RWPE1 (cell line): ENCODE data around the gene PTPRZ1.

ENCODE experiments used
- CTCF ChIA-PET: fragments of 350-600 bp; sonication (Branson Sonifier 250); formaldehyde crosslinking; extraction: SDS; loops from one replicate; lab custom pipeline; 2021; lab: Yijun Ruan, JAX
- POLR2A ChIA-PET: fragments of 400-600 bp; formaldehyde crosslinking; extraction: SDS; loops from one replicate; lab custom pipeline; 2020; ENCODE audit warnings: antibody characterized with exemption; ENCODE audit not compliant: low non-redundant PET; lab: Yijun Ruan, JAX
- DNase-seq: peaks from one replicate; pipeline ENCODE4 v3.0.0; 2012; ENCODE audit warnings: low spot score
- H3K27ac ChIP-seq: fragments of 450-650 bp; 2 replicates; pipeline ENCODE4 v1.5.1; 2017
- TF ChIP-seq, protein P1 (sequence below): fragments of 450-650 bp; conservative IDR thresholded peaks from 2 replicates; pipeline ENCODE4 v1.5.1; 2017; ENCODE audit warnings: low read depth, mild to moderate bottlenecking

The PTPRZ1 gene

DNA sequence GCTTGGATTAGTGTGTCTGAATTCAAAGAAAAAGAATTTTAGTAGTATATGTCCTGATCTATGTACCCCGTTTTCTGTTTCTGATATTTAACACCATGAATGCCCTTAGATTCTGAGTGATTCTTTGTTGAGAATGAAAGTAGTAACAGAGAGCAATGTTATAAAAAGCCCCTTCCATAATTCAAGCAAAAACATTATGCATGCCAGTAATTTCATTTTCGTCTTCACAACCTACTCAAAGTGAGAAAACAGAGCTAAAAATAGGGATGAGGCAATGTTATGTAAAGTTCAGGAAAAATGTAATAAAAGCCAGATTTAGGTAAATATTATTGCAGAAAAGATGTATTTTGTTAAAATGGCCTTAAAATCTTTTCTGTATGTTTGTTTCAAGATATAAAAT lies 28.1 kb downstream of the PTPRZ1 start:
- H3K27ac ChIP-seq: no peak overlapping the region
- ChIA-PET POLR2A (no interaction called here), CTCF (no interaction called here)
- no peak for DNase-seq
- TF ChIP-seq, protein P1, sequence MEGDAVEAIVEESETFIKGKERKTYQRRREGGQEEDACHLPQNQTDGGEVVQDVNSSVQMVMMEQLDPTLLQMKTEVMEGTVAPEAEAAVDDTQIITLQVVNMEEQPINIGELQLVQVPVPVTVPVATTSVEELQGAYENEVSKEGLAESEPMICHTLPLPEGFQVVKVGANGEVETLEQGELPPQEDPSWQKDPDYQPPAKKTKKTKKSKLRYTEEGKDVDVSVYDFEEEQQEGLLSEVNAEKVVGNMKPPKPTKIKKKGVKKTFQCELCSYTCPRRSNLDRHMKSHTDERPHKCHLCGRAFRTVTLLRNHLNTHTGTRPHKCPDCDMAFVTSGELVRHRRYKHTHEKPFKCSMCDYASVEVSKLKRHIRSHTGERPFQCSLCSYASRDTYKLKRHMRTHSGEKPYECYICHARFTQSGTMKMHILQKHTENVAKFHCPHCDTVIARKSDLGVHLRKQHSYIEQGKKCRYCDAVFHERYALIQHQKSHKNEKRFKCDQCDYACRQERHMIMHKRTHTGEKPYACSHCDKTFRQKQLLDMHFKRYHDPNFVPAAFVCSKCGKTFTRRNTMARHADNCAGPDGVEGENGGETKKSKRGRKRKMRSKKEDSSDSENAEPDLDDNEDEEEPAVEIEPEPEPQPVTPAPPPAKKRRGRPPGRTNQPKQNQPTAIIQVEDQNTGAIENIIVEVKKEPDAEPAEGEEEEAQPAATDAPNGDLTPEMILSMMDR: no peak

DNA sequence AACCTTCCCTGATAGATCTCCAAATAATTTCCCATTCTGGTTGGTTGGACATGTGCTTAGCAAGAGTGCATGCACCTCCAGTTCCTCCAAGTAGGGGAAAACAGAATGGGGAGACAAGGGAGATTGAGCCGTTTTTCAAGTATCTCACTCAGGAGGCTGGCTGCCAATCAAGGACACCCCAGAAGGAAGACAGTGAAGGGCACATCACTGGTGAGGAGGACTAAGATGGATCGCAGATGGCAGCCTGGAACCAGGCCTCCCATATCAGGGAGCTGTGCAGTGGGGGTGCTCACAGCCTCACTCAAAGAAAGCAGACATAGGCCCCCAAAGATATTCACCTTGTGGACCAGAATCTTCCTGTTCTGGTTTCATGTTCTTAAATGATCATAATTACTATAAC lies 31.2 kb downstream of the PTPRZ1 start:
- H3K27ac ChIP-seq: no peak overlapping the region
- CTCF ChIA-PET: no interaction called here
- TF ChIP-seq, protein P1: no peak
- POLR2A ChIA-PET: no interaction called here
- no peak for DNase-seq

DNA sequence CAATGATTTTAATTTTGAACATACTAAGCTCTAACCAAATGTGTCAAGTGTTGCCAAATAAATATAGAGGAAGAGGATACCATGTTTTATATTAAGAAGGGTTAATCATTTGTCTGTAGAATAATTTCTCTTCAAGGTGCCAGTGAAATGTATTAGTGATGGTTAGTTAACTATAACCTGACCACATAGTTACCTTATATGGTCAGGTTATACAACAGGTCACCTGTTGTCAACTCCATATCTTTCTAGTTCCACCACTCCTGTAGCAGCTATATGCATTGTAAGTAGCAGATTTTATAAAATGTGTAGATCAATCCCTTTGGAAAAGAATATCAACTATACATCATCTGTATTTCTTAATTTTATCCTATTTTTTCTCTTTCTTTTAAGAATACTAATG lies 35.1 kb downstream of the PTPRZ1 start:
- no peak for DNase-seq
- TF ChIP-seq, protein P1: no peak
- ChIA-PET POLR2A (no interaction called here), CTCF (no interaction called here)
- H3K27ac ChIP-seq: no peak overlapping the region

DNA sequence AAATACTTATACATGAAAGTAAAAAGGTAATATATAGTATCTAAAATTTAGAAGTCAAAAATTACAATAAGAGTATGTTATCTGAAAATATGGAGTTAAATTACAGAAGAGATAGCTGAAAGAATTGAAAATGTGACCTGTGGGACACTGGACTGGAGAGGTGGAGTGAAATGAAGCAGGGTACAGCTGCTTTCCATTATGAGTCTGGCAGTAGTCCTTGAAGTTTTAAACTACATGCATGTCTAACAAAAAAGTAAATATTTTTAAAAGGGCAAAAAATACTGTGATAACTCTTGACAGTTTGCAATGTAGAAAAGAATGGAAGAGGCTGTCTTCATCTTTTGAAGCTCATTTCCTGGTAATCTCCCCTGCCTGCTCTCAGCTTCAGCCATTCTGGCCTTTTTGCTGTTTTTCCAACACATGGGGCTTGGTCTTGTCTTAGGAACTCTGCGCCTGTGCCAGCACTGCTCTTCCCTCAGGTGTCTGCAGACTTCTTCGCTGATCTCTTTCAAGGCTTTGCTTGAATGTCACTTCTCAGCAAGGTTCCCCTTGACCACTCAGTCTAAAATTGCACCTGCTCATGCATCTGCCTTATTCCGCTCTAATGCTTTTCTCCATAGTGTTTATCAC lies 36.9 kb downstream of the PTPRZ1 start:
- TF ChIP-seq, protein P1: no peak
- POLR2A ChIA-PET: no interaction called here
- H3K27ac ChIP-seq: no peak overlapping the region
- DNase-seq: no peak
- CTCF ChIA-PET: no interaction called here

DNA sequence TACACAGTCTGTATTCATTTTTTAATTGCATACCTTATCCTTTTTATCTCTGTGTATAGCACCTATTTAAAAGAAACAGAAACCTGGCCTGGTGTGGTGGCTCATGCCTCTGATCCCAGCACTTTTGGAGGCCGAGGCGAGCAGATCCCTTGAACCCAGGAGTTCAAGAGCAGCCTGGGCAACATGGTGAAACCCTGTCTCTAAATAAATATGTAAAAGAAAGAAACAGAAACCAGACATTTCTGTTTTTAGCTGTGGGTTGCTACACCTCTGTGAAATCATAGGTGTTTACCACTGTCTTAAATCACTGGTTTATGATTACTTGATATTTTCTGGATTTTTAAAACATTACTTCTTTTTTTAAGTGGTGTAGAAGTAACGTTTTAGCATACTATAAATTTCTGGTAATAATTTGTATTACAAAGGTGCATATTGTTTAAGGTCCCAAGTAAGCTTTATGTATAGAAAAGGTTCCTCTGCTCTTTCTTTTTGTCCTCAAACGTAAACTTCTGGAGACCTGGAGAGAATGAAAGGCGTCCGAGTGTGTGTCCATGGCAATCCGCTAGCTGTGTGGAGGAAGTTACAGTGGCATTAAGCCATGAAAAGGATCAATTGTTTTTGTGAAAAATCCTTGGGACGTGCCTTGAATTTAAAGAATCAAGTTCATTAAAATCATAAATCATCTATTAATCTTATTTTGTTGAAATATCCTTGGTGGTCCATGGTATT lies 41.1 kb downstream of the PTPRZ1 start:
- DNase-seq: no peak
- no peak overlapping the region for H3K27ac ChIP-seq
- CTCF ChIA-PET: no interaction called here
- POLR2A ChIA-PET: no interaction called here
- TF ChIP-seq, protein P1: no peak

DNA sequence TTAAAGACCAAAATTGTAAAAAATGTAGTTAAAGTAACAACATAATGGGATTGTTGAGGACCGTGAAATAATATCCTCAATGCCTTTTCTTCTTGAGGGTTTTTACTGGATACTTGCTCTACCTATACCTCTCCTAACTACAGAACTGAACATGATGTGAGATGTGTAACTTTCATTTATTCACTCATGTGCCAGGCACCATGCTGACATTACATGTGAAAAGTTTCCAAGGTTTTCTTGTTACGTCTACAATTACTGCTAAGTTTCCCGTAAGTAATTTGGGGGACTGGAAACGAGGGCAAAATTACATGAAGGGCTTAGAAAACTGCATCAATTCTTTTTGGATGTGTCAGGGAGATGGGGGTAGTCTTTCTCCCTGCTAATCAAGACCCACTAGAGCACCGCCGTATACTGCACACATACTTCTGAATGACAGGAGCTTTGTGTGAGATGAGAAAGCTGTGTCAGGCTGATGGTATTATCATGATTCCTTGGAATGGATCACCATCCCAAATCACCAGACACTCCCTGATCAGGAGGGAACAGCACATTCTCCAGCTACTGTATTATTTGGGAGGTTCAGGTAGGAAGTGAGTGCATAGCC lies 41.8 kb downstream of the PTPRZ1 start:
- TF ChIP-seq, protein P1: no peak
- no peak for DNase-seq
- H3K27ac ChIP-seq: no peak overlapping the region
- ChIA-PET CTCF (no interaction called here), POLR2A (no interaction called here)
